Activated CD8-positive, alpha-beta T cell treated with anti-CD3 and anti-CD28 coated beads for 36 hours (primary cell): Measurements from ENCODE around the gene RHD. TPM values are rescaled to one million over a fixed set of nuclear protein-coding genes. Genes with fewer than 3 reads are reported as not detected.
"Not testable (repeated sequence)": the region's sequence is repeated elsewhere in the genome, so short reads cannot be mapped to it uniquely, and the experiment has no call there.

ENCODE experiments used
- ATAC-seq: fragments of 200-7000 bp; cut with Tn5 transposase; one replicate; pipeline ENCODE4 v1.10.0; 2021; ENCODE audit warnings: mild to moderate bottlenecking, moderate library complexity
- CTCF ChIA-PET: fragments of 350-600 bp; sonication (Branson Sonifier 250); formaldehyde crosslinking; loops from one replicate; lab custom pipeline; 2021; ENCODE audit warnings: antibody characterized with exemption; lab: Charles Lee
- POLR2A ChIA-PET: fragments of 350-600 bp; sonication (Branson Sonifier 250); formaldehyde crosslinking; loops from one replicate; lab custom pipeline; 2021; ENCODE audit warnings: antibody characterized with exemption; lab: Charles Lee
- DNase-seq: peaks from one replicate; pipeline ENCODE4 v3.0.0-alpha.2; 2020
- H3K27ac Mint-ChIP-seq: one replicate; pipeline ENCODE4 v1.8.0; 2021; ENCODE audit warnings: mild to moderate bottlenecking, mixed read lengths
- H3K27me3 Mint-ChIP-seq: one replicate; pipeline ENCODE4 v1.8.0; 2021; ENCODE audit warnings: mixed read lengths
- H3K36me3 Mint-ChIP-seq: one replicate; pipeline ENCODE4 v1.8.0; 2021; ENCODE audit warnings: low read depth, mixed read lengths
- H3K4me1 Mint-ChIP-seq: one replicate; pipeline ENCODE4 v1.8.0; 2021; ENCODE audit warnings: low read depth, mixed read lengths
- H3K4me3 Mint-ChIP-seq: one replicate; pipeline ENCODE4 v1.8.0; 2021; ENCODE audit warnings: mild to moderate bottlenecking, moderate library complexity, mixed read lengths
- H3K9me3 Mint-ChIP-seq: one replicate; pipeline ENCODE4 v1.8.0; 2021; ENCODE audit warnings: mixed read lengths
- intact Hi-C: fragments of 100-400 bp; cut with micrococcal nuclease; formaldehyde crosslinking; loops from one replicate; pipeline ENCODE4 v1.10.0; 2022
- total RNA-seq, 2 experiments: library from RNA; stranded (reverse); gene quantifications; one replicate each; pipeline ENCODE4 v1.2.3, GENCODE V29; 2021

Gene RHD
- total RNA-seq, 2 experiments from 2014 or later, result not detected

DNA sequence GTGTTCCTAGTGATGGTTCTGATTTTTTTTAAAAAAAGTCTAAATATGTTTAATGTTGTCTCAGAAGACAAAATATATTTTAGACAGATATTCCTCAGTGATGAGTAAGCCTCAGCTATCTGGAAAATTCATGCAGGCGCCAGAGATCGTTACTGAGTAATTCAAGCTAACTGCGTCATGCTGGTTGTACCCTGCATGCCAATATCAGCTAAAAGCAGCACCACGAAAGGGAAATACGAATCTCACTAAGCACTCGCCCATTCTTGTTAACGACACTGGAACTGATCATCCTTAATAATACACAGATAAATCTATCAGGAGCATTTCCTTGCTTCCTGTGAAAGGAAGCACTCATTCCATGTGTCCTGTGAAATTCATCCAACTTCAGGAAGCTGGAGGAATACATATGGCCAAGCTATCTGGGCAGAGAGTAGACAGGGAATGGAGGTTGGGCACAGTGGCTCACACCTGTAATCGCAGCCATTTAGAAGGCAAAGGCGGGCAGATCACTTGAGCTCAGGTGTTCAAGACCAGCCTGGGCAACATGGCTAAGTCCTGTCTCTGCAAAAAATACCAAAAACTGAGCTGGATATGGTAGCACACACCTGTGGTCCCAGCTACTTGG is 48.1 kb downstream of the RHD start:
- H3K27ac Mint-ChIP-seq, CTCF ChIA-PET, H3K27me3 Mint-ChIP-seq, DNase-seq, POLR2A ChIA-PET, H3K36me3 Mint-ChIP-seq, intact Hi-C loops, H3K9me3 Mint-ChIP-seq, ATAC-seq, H3K4me1 Mint-ChIP-seq, H3K4me3 Mint-ChIP-seq: not testable (repeated sequence)

GRCh38 chr1:25322127-25322526 is 49.8 kb downstream of the RHD start:
- not testable (repeated sequence) for H3K27me3 Mint-ChIP-seq

DNA sequence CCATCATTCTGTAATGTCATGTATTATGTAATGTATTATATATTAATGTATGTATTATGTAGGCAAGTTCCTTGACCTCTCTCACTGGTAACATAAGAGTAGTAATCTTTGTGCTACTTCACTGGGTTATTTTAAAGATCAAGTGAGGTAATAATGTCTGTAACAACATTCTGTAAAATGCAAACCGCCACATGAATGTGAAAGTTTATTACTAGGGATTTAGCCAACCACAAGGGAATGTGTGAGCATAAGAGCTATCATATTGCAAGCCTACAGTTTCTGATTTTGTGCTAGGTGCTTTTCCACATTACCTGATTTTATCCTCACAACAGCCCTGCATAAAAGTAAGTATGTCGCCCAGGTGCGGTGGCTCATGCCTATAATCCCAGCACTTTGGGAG is 52.1 kb downstream of the RHD start:
- H3K9me3 Mint-ChIP-seq, H3K27ac Mint-ChIP-seq, H3K36me3 Mint-ChIP-seq, ATAC-seq, CTCF ChIA-PET, H3K27me3 Mint-ChIP-seq, intact Hi-C loops, H3K4me1 Mint-ChIP-seq, H3K4me3 Mint-ChIP-seq, POLR2A ChIA-PET, DNase-seq: not testable (repeated sequence)

More at GRCh38 chr1:25322127-25322526, 49.8 kb downstream of the RHD start:
- DNase-seq, CTCF ChIA-PET, intact Hi-C loops, H3K9me3 Mint-ChIP-seq, H3K4me3 Mint-ChIP-seq, POLR2A ChIA-PET, H3K4me1 Mint-ChIP-seq, H3K36me3 Mint-ChIP-seq, H3K27ac Mint-ChIP-seq, ATAC-seq: not testable (repeated sequence)

- peak; percentile 81 for ATAC-seq
- H3K27me3 Mint-ChIP-seq, intact Hi-C loops, DNase-seq, H3K4me3 Mint-ChIP-seq, CTCF ChIA-PET, POLR2A ChIA-PET, H3K36me3 Mint-ChIP-seq, H3K9me3 Mint-ChIP-seq, H3K27ac Mint-ChIP-seq: not testable (repeated sequence)
- H3K4me1 Mint-ChIP-seq, result peaks cover 19% of the 10 kb centered on the region
Observed at GRCh38 chr1:25327864-25328790, 55.8 kb downstream of the RHD start.

- H3K4me3 Mint-ChIP-seq, ATAC-seq, H3K27ac Mint-ChIP-seq, CTCF ChIA-PET, H3K27me3 Mint-ChIP-seq, DNase-seq, POLR2A ChIA-PET, intact Hi-C loops, H3K9me3 Mint-ChIP-seq: not testable (repeated sequence)
- peaks cover 16% of the 10 kb centered on the region for H3K36me3 Mint-ChIP-seq
- H3K4me1 Mint-ChIP-seq, result peaks cover 25% of the 10 kb centered on the region
Observed at GRCh38 chr1:25328791-25329185, 56.5 kb downstream of the RHD start.

GRCh38 chr1:25329336-25329735 is 57.0 kb downstream of the RHD start:
- H3K27ac Mint-ChIP-seq, result peak overlapping the region; percentile 70
- POLR2A ChIA-PET, DNase-seq, intact Hi-C loops, H3K9me3 Mint-ChIP-seq, H3K4me3 Mint-ChIP-seq, ATAC-seq, H3K27me3 Mint-ChIP-seq: not testable (repeated sequence)
- CTCF ChIA-PET, result interaction anchor here (0.9 kb wide), 1 partner anchor 89 kb away, joined by 3 read pairs; no protein-coding TSS in a partner anchor
- H3K4me1 Mint-ChIP-seq, result peaks cover 29% of the 10 kb centered on the region
- peaks cover 16% of the 10 kb centered on the region for H3K36me3 Mint-ChIP-seq

GRCh38 chr1:25329950-25330349 is 57.6 kb downstream of the RHD start:
- peaks cover 33% of the 10 kb centered on the region for H3K4me1 Mint-ChIP-seq
- intact Hi-C loops, POLR2A ChIA-PET: not testable (repeated sequence)

GRCh38 chr1:25336922-25337354 is 64.6 kb downstream of the RHD start:
- Mint-ChIP-seq H3K36me3 (peaks cover 18% of the 10 kb centered on the region), H3K4me3 (peak overlapping the region; percentile 85), H3K27ac (peak overlapping the region; percentile 83), H3K4me1 (peaks cover 38% of the 10 kb centered on the region)
- H3K27me3 Mint-ChIP-seq, POLR2A ChIA-PET, H3K9me3 Mint-ChIP-seq, CTCF ChIA-PET: not testable (repeated sequence)
- ATAC-seq, result peak; percentile 25
- intact Hi-C loops, result loop anchor here (5.0 kb wide), 1 partner anchor 90 kb away; the partner anchor contains the start of gene RSRP1
- peak; percentile 67 for DNase-seq

More at GRCh38 chr1:25329950-25330349, 57.6 kb downstream of the RHD start:
- H3K9me3 Mint-ChIP-seq, H3K27me3 Mint-ChIP-seq, H3K4me3 Mint-ChIP-seq: not testable (repeated sequence)
- CTCF ChIA-PET, result interaction anchor here (0.9 to 1.1 kb wide), 4 partner anchors 13 to 99 kb away, joined by 3 read pairs; no protein-coding TSS in a partner anchor
- DNase-seq (peak; percentile 28), ATAC-seq (peak; percentile 70)
- Mint-ChIP-seq H3K36me3 (peaks cover 16% of the 10 kb centered on the region), H3K27ac (peak overlapping the region; percentile 70)

- Mint-ChIP-seq H3K4me1 (peaks cover 36% of the 10 kb centered on the region), H3K27ac (peak overlapping the region; percentile 96), H3K36me3 (peaks cover 17% of the 10 kb centered on the region), H3K4me3 (peak overlapping the region; percentile 93)
- H3K9me3 Mint-ChIP-seq, CTCF ChIA-PET, DNase-seq, H3K27me3 Mint-ChIP-seq: not testable (repeated sequence)
- intact Hi-C loops, result loop anchor here (5.0 kb wide), 1 partner anchor 90 kb away; the partner anchor contains the start of gene RSRP1
- POLR2A ChIA-PET, result interaction anchor here (0.7 kb wide), 1 partner anchor 91 kb away, joined by 3 read pairs; no protein-coding TSS in a partner anchor
- peak; percentile 53 for ATAC-seq
Observed at GRCh38 chr1:25337483-25338187, 65.3 kb downstream of the RHD start.
